Measurements from ENCODE around the gene MET.
"Not testable (repeated sequence)": the region's sequence is repeated elsewhere in the genome, so short reads cannot be mapped to it uniquely, and the experiment has no call there.

MET gene

GRCh38 chr7:116698930-116699721, 27.1 kb downstream of the MET start:
- no peak for DNase-seq

GRCh38 chr7:116699722-116700120, 27.7 kb downstream of the MET start:
- DNase-seq, result no peak

DNA sequence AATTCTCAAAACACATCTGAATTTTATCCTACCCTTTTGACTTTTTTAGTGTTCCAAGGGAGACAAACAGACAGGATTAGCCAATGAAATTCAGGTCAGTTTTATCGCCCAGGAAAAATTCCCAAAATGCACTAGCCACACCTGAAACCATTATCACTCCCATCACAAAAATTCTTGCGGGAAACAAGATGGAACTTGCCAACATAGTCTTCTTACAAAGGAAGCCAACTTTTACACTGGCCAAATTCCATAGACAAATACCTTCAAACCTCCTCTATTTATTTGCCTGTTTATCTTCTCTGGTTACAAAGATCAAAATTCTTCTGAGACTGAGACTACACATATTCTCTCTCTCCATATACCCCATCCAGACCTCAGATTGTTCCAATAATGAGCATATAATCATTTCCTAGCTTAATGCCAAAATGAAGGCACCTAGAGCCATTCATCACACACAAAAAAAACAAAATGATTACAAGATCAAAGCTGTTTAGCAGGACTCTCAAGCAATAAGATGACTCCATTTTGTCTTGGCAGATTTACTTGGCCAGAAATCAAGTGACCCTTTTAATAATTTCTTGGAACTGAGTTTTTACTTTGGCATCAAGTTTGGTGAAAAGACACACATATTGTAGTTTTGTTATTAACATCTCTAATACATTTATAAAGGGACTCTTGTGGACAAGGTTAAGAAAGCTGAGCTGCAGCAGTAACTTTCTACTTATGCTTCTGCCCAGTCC, 30.2 kb downstream of the MET start:
- DNase-seq, result no peak

- DNase-seq, result no peak
These were observed 32.7 kb downstream of the MET start for GRCh38 chr7:116704650-116705228.

- no peak for DNase-seq
These were observed 33.4 kb downstream of the MET start for GRCh38 chr7:116705419-116705818.

DNA sequence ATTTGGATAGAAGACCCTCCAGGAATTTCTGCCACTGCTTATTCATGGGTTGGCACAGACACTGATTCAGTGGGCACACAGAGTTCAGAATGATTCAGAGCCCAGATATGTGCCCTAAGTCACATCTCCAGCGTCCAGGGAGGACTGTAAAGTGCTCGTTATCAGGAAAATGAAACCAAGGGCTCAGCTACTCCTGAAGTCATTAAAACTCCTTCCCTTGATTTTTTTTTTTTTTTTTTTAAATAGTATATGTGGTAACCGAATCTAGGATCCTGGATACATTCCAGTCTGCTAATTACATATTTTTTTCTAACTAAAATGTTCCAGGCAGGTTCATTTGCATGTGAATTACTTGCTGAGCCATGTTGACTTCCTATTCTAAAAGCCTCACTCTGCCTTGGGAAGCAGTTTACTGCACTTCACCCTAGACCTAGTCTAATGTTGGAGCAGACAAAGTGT, 34.7 kb downstream of the MET start:
- peak; percentile 53 for DNase-seq

DNA sequence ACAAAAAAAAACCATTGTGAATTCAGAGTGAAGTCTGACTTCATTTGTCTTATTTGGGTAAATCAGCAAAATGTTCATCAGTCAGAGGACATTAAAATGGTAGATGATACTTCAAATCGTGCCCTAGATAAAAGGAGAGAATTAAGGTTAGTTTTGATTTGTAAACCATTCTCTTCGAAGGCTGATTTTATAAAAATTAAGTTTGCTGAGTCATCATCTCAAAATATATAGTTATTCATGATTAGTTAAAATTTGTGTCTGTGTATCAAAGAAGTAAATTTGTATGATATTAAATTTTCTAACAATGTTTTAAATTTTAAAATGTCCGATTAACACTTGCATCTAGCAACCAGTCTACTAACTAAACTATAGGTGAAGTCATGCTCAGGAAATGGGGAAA, 35.3 kb downstream of the MET start:
- no peak for DNase-seq

- peak; percentile 61 for DNase-seq
These were observed 36.3 kb downstream of the MET start for GRCh38 chr7:116708248-116708647.

DNA sequence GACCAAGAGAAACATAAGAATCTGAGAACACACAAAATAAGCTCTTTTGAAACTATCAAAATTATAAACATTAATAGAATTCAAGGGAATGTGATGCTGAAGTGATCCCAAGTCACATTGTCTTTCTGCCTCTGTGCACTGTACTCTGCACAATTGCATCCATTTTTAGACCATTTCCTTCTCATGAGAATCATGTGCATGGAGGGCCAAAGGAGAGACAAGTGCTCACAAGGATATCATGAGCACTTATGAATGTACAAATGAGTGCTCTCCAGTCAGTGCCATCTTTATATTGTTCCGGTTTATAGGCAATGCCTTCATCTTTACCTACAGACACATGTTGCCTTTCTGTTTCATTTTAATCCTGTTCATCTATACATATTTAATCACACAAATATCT, 36.9 kb downstream of the MET start:
- DNase-seq, result no peak

DNA sequence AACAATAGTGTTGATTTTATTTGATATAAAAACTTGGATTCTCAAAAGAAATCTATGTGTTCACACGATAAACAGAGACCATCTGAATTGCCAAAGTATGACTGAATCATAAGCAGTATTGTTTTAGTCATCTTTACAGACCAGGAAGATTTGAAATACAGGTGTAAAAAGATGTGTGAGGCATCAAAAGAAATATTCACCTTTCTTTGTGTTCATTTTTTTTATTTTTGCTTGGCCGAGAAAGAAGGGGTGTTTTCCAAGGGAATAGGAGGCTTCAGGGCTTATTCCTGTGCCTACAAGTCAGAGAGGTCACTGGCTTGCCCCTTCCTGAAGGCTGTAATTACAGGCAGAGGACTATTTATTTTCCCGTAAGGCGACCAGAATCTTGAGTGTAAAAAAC, 37.3 kb downstream of the MET start:
- no peak for DNase-seq

DNA sequence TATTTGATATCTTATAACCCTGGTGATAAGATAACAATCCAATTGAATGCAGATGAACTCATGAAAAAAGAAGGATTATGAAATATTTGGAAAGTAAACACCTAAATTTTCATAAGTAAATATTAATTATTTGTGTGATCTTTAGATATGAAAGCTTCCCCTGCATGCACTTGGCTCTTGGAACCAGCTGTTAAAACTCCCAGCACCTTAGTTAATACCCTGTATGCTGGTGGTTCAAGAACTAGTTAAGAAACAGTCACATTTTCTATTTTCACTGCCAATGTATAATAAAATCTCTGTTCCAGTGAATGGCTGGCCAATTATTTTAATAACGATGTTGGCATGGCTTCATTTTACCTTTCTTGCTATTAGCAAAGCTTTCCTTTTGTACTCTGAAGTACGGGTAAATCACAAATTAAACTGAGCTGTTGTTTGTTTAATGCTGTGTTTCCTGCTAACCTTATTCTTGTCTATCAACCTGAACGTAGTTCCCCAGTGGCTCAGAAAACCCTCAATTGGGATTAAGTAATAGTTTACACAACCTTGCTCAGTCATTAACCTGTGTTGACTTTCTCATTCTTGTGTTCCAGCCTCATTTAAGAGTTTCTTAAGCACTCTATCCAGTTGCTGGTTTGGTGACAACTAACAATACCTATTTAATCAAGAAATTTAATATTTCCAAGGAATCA, 38.9 kb downstream of the MET start:
- DNase-seq, result no peak

DNA sequence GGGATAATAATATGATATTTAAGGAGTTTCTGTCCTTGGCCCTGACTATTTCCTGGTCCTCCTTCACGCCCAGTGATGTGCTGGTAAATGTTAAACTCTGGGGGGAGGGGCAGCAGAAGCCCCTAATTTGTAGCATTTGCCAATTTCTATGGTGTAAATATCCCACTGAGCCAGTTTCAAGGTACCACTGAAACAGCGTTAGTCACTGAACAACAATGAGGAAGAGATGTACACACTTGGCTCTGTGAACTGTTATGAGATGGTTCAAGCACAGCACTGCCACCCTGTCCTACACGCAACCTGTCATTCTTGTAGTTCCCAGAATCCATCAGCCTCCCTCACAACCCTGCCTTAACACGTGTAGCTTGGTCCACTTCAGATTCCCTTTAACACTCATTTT, 39.8 kb downstream of the MET start:
- no peak for DNase-seq

DNA sequence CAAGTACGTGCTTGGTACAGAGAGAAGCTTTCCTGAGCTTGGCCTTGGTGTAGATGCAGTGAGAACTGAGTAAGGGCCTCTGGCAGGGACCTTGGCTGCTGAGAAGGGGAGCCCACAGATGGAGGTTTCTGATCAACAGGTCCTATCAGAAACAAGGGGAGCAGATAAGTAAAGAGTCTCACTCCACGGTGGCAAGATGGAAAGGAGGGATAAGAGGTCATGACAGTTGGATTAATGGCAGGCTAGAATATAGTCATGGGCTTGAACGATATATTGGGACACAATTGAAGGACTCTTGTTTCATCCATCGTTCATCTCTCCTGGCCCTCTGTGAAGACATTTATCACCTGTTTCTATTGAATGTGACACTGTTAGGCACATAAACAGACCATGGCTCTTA, 41.5 kb downstream of the MET start:
- no peak for DNase-seq

GRCh38 chr7:116713918-116714317, 41.9 kb downstream of the MET start:
- peak; percentile 71 for DNase-seq

DNA sequence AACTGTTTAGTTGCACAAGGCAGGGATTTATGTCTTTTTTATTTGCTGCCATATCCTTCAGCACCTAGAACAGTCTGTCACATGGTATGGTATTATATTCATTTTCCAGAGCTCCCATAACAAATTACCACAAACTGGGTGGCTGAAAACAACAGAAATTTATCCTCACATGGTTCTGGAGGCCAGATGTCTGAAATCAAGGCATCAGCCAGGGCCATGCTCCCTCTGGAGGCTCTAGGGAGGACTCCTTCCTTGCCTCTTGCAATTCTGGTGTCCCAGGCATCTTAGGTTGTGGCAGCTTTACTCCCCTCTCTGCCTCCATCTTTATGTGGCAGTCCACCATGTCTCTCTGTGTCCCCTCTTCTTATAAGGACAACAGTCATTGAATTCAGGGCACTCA, 43.1 kb downstream of the MET start:
- DNase-seq, result peak; percentile 21

DNA sequence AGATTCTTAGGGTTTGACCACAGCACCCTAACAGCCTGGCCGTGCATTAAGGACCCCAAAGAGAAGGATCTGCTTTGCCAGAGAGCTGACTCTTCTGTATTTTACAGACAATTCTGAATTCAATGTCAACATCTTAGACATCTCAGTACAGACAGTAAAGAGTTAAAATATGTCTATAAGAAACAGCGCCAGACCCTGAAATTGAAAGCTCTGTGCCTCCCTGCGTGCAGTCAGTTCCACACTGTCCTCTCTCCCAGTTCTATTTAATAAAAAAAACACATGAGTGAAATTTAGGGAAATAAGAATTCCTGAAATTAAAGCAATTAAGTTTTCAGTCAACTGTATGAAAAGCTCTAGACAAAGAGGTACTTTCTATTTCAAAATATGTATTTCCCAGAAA, 45.1 kb downstream of the MET start:
- no peak for DNase-seq

GRCh38 chr7:116723959-116724529, 52.0 kb downstream of the MET start:
- not testable (repeated sequence) for DNase-seq

DNA sequence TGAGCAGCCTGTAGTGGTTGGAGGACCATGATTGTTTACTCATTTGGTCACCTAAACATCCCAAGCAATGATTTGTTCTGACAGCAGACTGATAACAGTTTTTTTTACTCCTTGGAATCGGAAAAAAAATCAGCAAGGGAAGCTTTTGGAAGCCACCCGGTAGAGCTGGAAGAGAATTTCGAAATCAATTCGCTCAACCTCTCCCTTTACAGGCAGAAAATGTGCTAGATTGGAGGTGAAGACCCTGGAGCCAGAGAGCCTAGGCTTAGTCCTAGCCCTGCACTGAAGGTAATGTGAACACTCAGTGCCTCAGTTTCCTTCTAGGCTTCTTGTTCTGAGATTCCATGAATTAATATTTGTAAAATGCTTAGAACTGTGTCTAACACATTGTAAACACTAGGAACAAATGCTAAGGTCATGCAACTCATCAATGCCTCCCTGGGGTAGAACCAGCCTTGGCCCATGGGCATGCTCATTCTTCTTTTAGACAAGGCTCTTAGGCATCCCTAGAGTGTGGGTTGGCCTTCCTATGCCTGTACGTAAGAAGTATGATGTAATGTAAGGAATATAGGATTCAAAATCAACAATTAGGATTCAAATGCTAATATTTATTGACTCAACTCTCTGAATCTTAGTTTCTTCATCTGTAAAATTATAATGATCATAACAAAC, 52.7 kb downstream of the MET start:
- no peak for DNase-seq

- no peak for DNase-seq
These were observed 54.2 kb downstream of the MET start for GRCh38 chr7:116726149-116726548.

DNA sequence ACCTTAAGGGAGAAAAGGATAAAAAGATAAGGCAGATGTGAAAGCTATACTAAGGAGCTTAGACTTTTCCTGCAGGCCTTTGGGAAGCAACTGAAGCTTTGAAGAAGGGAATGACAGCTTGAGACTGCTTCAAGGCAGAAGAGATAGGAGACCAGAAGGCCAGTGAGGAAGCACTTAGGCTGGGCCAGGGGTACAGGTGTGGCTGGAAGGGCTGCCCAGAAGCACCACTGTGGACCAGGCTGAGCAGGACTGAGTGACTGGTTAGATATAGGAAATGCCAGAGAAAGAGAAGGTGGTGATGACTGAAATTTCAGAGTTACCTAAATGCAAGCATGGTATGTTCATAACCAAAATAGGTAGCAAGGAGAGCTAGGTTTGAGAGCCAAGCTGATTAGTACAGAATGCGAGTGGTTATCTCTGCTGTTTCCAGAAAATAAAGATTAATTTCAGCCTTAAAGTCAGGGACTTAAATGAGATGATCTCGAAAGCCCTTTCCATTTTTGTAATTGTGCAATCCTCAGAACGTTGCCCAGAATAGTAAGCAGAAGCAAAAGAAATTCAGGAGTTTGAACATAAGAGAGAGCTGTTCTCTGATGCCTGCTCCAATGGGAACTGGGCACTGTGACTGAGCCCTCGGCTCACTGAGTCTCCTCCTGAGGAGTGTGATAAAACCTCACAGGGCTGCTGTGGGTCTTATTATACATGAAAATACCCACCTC, 54.9 kb downstream of the MET start:
- DNase-seq, result no peak

GRCh38 chr7:116727432-116728009, 55.5 kb downstream of the MET start:
- DNase-seq, result no peak
